NCI-H128 (cell line): ENCODE measurements around the gene TNS1.

Experiments used
- DNase-seq: peaks from one replicate; lab custom pipeline; 2025; ENCODE audit not compliant: unreplicated experiment; lab: John Stamatoyannopoulos, UW

The TNS1 gene

DNA sequence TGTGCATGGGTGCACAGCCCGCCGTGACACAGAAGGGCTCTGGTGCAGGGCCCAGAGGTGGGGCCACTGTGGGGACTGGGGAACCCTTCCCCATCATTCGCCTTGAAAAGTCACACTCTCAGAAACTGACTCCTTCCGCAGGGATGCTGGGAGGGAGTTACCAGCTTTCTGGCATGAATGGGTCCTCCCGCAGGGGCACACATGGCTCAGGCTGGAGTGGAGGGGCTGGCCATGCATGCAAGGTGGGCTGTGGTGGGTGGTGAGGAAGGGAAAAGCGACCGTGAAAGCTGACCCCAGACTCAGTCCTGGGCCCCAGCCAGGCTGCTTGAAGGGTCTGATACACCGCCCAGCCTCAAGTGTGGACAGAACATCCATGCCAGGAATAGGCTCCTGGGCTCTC, 201.1 kb downstream of the TNS1 start:
- DNase-seq: no peak

DNA sequence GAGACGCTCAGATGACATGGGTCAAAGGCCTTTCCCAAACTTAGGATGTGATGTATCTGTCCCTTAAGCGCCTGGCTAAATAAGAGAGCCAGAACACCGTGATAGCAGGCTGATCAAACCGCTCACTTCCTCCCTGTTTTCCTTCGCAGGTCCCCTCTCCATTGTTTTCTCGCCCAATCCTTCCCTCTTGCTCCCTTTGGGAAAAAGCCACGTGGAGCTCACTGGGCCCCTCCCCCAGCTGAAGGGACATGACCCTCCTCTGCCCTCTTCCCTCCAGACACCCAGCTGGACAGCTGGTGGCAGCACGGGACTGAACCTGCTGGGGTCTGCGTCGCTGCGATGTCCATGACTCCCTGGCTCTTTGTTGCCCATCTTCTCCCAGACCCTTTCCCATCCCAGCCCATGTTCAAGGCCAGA, 201.7 kb downstream of the TNS1 start:
- no peak for DNase-seq

DNA sequence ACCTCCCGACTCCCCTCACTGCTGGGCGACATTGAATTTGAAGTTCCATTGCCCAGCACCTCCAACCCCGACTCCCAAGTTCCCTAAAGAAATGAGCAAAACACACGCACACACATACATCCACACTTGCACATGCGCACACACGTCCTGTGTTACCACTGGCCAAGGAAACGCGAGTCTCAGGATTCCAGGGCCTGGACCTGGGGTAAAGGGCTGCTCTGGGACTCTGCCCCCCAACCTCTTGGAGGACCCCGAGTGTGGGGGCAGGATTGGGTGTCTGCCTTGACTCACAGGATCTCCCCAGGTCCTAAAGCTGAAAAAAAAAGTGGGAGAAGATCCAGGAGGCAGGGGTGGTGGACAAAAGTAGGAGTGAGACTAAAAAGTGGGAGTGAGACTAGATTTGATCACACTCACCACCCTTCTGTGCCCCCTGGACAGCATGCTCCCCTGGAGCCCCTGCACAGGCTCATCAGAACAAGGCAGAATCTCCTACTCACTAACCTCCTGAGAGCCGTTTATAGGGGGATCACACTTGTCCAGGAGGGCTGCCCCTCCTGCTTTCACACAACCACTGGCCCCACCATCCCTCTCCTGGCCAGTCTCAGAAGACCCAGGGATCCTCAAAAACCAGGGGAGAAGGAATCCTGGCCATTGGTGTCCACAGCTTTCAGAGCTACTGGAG, 202.2 kb downstream of the TNS1 start:
- DNase-seq: no peak

DNA sequence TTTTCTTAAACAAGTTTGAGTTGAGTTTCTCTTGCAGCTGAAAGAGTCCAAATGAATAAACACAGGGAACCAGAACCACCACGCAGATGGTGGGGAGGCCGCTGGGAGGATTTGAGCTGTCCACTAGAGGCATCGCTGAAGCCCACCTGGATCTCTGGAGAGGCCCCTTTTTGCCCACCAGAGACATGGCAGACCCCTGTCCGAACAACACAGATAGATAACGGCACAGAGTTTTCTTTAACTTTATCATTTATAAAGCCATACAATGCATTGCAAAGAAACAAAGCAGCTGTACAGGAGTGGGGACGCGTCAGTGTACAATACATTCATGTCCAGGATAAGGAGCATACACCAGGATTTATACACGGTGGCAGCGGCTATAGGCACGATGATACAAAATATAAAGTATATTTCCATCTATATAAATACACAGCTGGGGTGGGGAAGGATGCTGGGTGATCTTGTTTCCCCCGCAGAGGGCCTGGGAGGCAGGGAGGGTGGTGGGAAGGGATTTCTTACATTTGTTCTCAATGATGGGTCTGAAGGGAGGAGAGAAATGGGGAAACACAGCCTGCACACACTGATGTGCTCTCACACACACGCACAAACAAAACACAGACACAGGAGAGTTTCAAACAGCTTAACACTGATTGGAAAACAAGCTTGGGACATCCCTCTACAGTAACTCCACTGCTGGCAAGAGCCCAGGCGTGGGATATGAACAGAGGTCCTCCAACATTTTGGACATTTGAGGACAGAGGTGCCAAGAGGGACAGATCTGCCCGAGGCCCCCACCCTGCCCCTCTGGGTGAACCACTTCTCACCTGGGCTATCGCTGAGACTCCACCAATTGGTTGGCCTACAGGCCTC, 203.0 kb downstream of the TNS1 start:
- no peak for DNase-seq

DNA sequence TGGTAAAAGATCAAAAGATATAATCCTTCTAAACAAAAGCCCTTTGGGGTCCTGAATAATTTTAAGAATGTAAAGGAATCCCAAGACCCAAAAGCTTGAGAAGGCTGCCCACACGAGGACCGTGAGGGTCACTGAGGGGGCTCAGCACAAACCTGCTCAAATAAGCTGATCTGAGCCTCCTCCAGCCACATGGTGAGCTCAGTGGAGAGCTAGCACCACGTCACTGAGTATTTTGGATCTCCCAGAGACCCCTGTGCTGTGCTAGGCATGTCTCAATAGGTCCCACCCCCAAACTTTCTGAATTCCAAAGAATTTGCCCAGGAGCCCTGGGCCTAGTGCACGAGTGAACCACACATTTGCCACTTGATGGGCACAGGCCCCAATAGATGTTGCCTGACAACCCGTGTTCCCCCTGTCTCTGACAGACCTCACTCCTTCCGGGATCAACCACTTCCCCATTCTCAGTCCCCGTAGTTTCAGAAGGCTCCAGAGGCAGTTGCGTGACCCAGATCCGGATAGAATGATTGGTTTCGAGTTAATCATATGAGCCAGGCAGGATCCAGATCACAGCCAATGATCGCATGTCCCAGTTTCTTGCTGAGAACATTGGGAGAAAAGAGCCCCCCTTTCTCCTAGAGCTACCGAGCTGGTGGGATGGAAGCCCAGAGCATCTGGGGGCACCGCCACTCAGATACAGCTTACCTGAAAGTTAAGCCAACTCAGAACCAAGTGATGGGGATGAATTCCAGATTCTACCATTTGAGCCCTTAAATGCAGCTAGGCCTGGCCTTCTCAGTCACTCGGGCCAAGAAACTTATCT, 203.8 kb downstream of the TNS1 start:
- no peak for DNase-seq

DNA sequence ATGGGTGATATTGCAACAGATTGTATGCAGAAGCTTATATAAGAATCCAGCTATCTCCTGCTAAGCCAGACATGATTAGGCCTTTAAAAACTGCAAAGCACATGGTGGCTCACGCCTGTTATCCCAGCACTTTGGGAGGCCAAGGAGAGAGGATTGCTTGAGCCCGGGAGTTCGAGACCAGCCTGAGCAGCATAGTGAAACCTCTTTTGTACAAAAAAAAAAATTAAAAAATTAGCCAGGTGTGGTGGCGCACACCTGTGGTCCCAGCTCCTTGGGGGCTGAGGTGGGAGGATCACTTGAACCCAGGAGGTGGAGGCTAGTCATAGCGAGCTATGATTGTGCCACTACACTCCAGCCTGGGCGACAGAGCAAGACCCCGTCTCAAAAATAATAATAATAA, 204.6 kb downstream of the TNS1 start:
- DNase-seq: no peak

DNA sequence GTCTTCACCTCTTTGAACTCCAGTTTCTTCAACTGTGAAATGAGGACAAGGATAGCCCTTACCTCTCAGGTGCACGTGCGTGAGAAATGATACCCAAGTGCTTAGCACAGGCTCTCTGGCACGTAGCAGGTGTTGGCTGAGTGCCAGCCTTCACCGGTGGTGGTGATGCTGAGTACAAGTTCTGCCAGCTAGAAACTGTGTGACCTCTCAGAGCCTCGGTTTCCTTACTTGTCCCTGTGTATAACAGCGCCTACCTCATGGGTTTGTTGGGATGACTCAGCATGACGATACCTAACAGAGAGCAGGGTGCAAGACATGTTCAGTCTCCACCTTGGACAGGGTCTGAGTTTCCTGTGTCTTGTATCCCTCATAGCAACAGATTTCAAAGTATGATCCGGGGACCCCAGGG, 205.1 kb downstream of the TNS1 start:
- DNase-seq: peak; percentile 62

DNA sequence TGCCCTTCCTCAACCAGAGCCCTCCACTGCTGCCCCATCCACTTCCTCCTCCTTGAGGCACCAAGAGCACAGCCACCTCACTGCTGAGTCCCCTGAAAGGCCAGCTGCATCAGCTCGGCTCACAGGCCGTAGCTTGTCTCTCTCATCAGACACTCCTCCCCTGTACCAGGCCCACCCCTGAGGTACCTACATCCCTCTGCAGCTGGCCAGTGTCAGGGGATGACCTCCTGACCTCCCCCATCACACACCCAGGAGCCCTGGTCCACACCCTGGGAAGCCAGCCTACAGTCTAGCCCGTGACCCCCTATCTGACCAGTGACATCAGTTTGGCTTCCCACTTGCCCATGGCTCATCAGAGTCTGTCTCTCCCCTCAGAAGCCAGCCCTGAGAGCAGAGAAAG, 205.6 kb downstream of the TNS1 start:
- no peak for DNase-seq

DNA sequence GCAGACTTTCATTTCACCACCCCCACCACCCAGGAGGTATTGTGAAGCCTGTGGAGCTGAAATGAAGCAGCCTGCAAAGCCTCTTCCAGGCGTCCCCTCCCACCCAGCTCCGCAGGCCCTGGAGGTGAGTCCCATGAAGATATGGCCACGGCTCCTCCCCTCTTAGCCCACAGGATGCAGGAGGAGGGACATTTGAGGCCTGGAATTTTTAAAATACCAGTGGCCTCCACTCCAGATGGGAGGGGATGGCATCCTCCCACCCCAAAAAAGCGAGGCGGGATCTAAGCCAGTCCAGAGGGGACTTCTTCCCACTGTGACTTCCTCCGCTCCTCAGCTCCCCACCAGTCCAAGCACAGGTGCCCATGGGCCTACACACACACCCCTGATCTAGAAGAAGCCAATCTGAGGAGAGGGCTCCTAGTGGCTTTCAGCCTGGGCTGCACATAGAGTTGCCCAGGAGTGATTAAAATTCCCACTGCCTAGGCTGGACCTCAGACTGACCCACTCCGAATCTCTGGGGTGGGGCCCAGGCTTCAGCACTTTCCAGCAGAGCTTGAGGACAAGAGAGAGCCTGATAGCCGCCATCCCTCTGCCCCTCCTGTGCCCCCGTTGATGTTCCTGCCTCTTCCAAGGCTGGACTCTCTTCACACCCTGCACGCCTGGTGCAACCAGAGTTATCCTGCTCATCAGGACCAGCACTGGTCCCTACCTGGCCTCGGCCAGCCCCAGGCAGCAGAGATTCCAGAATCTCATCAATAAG, 206.9 kb downstream of the TNS1 start:
- DNase-seq: no peak

DNA sequence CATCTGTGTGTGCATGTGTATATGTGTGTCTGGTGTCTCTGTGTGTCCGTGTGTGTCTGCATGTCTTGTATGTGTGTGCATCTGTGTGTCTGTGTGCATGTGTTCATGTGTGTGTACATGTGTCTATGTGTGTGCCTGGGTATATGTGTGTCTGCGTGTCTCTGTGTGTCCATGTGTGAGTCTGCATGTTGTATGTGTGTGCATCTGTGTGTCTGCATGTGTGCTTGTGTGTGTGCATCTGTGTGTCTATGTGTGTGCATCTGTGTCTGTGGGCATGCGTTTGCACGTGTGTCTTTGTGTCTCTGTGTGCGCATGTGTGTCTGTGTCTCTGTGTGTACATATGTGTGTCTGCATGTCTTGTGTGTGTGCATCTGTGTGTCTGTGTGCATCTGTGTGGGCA, 207.7 kb downstream of the TNS1 start:
- DNase-seq: no peak

DNA sequence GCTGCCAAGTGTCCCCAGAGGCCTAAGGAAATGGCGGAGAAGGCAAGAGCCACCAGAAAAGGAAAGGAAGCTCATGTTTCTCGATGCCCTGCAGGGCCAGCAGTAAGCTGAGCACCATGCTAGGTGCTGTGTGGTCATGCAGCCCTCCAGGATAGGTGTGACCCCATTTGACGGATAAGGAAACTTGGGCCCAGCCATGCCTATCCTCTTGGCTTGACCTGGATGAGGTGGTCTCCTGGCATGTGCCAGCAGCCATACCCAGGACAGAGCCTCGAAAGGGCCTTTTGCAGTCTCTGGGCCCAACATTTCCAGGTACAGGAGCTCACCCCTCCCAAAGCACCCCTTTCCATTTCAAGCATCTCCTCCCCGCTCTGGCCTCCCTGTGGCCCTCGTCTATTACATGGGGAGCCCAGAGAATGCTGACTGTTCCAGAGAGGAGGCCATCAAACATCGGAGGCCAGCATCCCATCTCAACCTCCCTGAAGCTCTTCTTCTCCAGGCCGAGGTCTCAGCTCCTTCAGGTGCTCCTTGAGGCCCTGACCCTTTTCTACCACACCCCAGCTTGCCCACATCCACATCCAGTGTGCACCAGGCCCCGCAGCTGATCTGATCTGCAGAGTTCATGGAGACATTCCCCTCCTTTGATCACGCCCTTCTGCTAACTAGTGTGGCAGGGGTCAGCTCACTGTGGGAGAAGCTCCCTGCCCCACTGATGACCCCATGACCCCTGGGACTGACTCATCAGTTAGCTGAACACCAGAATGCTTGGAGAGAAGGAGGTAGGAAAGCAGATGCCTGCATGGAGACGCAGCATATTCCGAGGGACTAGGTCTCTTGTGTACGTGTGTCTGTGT, 208.4 kb downstream of the TNS1 start:
- no peak for DNase-seq

DNA sequence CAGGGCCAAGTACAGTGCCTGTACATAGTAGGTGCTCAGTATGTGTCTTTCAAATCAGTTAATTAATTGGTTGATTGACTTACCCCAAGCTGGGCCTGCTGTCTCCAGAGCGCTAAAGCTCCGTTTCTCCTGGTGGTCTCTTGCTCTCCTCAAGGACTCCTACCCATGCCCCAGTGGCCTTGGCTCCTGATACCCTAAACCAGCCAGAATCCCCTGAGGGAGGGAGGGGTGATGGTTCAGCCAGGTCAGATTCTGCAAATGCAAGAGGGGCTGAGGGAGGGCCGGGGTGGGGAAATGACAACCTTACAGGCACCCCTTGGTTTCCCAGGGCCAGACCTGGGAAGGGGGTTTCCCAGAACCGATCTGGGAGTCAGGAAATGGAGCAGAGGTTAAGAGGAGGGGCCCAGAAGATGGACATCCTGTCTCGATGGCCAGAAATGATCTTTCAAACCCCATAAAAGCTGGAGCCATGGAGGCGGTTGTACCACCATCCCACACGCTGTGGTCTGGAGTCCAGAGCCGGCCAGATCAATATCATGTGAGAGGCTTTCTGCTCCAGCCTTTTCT, 209.1 kb downstream of the TNS1 start:
- no peak for DNase-seq

DNA sequence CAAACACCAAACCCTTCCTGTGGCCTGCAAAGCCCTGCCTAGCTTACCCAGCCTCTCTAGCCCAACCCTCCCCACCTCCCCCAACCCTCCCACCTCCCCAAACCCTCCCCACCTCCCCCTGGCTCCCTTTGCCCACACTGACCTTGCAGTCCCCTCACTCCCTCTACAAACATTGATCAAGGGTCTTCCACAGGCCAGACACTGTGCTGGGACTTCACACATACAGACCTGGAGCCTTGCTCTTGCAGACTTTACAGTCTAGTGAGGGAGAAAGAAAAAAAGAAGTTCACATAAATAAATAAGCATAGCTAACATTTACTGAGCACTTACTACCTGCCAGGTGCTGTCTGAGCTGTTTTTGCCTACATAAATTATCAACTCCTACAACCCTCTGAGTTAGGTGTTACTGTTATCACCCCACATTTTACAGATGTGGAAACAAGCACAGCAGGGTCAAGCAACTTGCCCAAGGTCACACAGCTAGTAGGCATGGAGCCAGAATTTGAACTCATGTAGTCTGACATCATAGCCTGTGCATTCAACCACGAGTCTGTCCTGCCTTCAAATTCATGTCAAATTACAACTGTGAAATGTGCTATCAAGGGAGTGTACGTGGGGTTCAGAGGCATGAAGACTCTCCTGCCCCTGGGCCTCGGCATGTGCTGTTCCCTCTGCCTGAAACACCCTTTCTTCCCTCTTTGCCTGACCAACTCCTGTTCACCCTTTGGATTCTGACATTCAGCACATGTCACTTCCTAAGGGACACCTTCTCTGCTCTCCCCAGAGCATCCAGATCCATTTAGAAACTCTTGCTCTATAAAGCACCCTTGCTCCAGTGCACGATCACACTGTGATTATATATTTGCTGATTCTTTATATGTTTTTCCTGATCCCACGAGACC, 209.9 kb downstream of the TNS1 start:
- DNase-seq: no peak

DNA sequence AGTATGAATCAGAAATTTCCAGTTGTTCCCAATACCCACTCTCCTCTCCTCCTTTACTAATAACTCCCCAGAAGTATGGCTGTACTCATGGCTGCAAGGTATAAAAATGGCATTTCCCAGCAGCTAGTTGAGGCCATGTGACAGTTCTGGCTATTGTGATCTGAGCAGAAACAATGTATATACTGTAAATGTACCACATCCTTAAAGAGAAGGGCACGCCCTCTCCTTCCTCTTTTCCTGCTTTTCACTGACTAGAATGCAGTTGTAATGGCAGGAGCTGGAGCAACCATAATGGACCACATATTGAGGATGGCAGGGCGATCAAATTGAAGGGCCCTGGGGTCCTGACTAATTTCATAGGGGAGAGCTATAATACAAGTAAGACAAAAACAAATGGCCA, 211.2 kb downstream of the TNS1 start:
- no peak for DNase-seq

DNA sequence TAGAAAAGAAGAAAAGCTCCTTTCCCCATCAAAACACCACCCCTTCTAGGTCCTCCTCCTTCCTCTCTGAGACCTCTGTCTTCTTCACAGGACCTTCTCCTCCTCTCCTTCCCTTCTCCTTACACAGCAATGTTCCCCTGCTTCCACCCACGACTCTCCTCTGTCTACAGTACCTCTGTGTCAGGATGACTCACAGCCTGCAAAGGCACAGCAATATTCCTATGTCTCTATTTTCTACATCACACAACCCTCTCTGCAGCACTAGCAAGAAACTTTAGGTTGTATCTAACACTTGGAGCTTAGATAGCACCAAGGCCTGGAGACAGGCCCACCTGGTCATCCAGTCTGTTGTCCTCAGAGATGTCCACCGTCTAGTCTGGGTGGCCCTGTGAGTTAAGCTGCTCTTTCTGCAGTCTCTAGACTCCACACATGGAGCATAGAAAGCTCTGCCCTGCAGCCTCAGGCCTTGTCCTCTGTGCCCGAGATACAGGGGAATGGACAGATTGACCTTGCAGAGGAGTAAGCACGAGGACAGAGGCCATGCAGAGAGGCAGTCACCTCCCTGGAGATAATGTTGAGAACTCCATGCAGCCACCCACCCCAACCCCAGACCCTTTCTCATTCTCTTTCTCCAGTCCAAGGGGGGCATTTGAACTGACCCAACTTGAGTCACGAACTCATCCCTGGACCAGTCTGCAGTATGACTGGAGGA, 212.0 kb downstream of the TNS1 start:
- no peak for DNase-seq

DNA sequence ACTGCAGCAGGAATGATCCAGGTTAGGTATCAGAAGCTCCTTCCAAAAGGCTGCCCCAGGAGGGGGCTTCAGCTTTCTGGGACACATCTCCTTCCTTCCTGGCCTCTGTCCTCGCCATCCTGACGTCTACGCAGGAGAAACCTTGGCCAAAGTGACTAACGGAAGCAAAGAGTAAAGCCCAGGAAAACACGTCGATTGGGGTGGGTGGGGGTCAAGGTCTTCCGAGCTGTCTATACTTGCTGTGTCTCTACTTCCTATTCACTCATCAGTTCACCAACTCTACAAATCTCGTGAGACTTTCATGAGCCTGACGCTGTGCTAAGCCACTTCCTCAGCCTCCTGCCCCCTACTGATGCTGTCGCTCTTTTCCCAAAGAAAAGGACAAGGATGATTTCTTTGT, 212.6 kb downstream of the TNS1 start:
- no peak for DNase-seq

DNA sequence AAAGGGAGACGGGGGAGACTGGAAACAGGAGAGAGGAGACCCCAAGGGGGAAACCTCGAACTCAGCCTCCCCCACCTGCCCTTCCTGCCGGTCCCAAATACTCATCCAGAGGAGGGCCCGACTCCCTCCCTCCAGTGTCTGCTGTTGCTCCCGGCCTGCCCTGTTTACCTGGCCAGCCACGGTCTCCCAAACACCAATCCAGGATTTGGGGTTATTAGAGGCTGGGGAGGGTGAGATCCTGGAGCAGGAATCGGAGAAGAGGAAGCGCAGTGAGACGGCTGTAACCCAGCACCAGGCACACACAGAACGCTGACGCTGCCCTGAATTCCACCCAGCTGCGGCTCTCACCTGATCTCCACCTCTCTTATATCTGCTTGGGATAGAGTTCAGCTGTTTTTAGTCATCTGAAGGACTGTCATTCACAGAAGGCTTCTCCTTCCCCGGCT, 213.0 kb downstream of the TNS1 start:
- no peak for DNase-seq
